M059J (cell line): ENCODE measurements around the gene FLYWCH2. TPM values are rescaled to one million over a fixed set of nuclear protein-coding genes. Genes with fewer than 3 reads are reported as not detected.
"Not testable (repeated sequence)": the region's sequence is repeated elsewhere in the genome, so short reads cannot be mapped to it uniquely, and the experiment has no call there.

Experiments used
- DNase-seq: peaks from one replicate; pipeline ENCODE4 v3.0.0-alpha.2; 2012; ENCODE audit warnings: low read depth
- total RNA-seq: library from RNA; depleted of rRNA; stranded (reverse); fragments of >200 nt; shearing (Covaris generic); gene quantifications from 2 replicates; pipeline ENCODE4 v1.2.3, GENCODE V29; 2014; rRNA removed

Gene FLYWCH2
- total RNA-seq, 1 experiment from 2014 or later, result 97.4 TPM

DNA sequence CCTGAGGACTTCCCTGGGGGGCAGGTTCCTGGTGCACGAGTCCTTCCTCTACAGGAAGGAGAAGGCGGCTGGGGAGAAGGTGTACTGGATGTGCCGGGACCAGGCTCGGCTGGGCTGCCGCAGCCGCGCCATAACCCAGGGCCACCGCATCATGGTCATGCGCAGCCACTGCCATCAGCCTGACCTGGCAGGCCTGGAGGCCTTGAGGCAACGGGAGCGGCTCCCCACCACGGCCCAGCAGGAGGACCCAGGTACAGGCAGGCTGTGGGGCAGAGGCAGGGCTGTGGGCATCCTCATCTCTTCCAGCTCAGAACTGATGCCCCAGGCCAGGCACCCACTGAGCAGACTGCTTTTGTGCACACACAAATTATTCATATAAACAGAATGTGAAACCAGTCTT, 55.2 kb downstream of the FLYWCH2 start:
- DNase-seq, result no peak

DNA sequence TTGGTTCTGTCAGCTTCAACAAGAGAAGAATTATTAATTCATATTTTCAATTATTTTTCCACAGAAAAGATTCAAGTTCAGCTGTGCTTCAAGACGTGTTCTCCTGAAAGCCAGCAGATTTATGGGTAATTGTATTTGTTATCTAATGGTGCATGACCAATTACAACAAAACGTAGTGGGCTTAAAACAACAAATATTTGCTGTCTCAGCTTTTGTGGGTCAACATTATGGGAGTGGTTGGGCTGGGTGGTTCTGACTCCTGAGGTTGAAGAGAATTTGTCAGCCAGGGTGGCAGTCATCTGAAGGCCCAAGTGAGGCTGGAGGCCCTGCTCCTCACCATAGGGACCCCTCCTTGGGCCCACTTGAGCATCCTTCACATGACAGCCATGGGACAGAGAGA, 57.0 kb downstream of the FLYWCH2 start:
- no peak for DNase-seq

DNA sequence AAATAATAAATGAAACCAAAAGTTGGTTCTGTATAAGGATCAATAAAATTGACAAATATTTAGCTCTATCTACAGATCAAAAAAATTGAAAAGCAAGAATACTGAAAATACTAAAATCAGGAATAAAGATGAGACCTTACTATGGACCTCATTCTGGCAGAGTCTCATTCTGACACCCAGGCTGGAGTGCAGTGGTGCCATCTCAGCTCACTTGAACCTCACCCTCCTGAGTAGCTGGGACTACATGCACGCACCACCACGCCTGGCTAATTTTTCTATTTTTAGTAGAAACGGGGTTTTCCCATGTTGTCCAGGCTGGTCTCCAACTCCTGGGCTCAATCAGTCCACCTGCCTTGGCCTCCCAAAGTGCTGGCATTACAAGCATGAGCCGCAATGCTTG, 59.0 kb downstream of the FLYWCH2 start:
- no peak for DNase-seq

DNA sequence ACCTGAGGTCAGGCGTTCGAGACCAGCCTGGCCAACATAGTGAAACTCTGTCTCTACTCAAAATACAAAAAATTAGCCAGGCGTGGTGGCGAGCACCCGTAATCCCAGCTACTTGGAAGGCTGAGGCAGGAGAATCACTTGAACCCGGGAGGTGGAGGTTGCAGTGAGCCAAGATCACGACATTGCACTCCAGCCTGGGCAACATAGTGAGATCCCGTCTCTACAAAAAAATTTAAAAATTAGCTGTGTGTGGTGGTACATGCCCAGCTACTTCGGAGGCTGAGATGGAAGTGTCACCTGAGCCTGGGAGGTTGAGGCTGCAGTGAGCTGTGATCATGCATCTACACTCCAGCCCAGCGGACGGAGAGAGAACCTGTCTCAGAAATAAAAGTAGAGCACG, 60.7 kb downstream of the FLYWCH2 start:
- not testable (repeated sequence) for DNase-seq

DNA sequence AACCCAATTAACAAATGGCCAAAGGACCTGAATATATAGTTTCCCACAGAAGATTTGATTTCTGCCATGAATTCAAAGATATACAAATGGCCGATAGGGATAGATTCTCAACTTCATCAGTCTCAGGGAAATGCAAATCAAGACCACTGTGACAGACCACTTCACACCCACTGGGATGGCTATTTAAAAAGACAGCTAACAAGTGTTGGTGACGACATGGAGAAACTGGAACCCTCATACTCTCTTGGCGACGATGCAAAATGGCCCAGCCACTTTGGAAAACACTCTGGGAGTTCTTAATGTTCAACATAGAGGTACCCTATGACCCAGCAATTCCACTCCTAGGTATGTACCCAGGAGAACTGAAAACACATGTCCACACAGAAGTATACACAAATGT, 63.6 kb downstream of the FLYWCH2 start:
- DNase-seq, result no peak

Other genes with a start within 250 kb of the FLYWCH2 start
- gene KCTD5, start 200.7 kb upstream of the FLYWCH2 start, total RNA-seq, result 56.3 and 83.9 TPM in 2 replicates
- gene PRSS27, start 163.0 kb upstream of the FLYWCH2 start, total RNA-seq, result 0.17 TPM in 1 of 2 replicates, not detected in the other
- 27.9 and 49.9 TPM in 2 replicates for gene SRRM2, start 130.6 kb upstream of the FLYWCH2 start, total RNA-seq
- gene ELOB, start 105.9 kb upstream of the FLYWCH2 start, total RNA-seq, result 351 and 758 TPM in 2 replicates
- not detected in 2 replicates for gene PRSS33, start 95.7 kb upstream of the FLYWCH2 start, total RNA-seq
- not detected in 2 replicates for gene PRSS41, start 84.7 kb upstream of the FLYWCH2 start, total RNA-seq
- gene PRSS21, start 66.0 kb upstream of the FLYWCH2 start, total RNA-seq, result not detected in 2 replicates
- gene ZG16B, start 52.9 kb upstream of the FLYWCH2 start, total RNA-seq, result 0.12 and 3.9 TPM in 2 replicates
- not detected in 2 replicates for gene PRSS22, start 25.0 kb upstream of the FLYWCH2 start, total RNA-seq
- gene FLYWCH1, start 28.7 kb downstream of the FLYWCH2 start, total RNA-seq, result 27.0 and 34.0 TPM in 2 replicates
- 2.1 and 6.3 TPM in 2 replicates for gene KREMEN2, start 81.1 kb downstream of the FLYWCH2 start, total RNA-seq
- 24.0 and 38.7 TPM in 2 replicates for gene PAQR4, start 86.1 kb downstream of the FLYWCH2 start, total RNA-seq
- gene PKMYT1, start 97.2 kb downstream of the FLYWCH2 start, total RNA-seq, result 47.4 and 57.5 TPM in 2 replicates
- not detected in 2 replicates for gene CLDN9, start 129.7 kb downstream of the FLYWCH2 start, total RNA-seq
- gene CLDN6, start 135.0 kb downstream of the FLYWCH2 start, total RNA-seq, result 0.27 and 0.34 TPM in 2 replicates
- gene TNFRSF12A, start 137.2 kb downstream of the FLYWCH2 start, total RNA-seq, result 662 and 743 TPM in 2 replicates
- gene HCFC1R1, start 140.7 kb downstream of the FLYWCH2 start, total RNA-seq, result 28.1 and 47.8 TPM in 2 replicates
- gene THOC6, start 140.8 kb downstream of the FLYWCH2 start, total RNA-seq, result 29.9 and 31.7 TPM in 2 replicates
- not detected in 2 replicates for gene BICDL2, start 153.7 kb downstream of the FLYWCH2 start, total RNA-seq
- 0.02 TPM in 1 of 2 replicates, not detected in the other for gene MMP25, start 163.3 kb downstream of the FLYWCH2 start, total RNA-seq
- 51.5 and 62.5 TPM in 2 replicates for gene IL32, start 182.4 kb downstream of the FLYWCH2 start, total RNA-seq
- gene ZSCAN10, start 216.1 kb downstream of the FLYWCH2 start, total RNA-seq, result not detected in 2 replicates
- 13.5 and 15.4 TPM in 2 replicates for gene ZNF205, start 229.4 kb downstream of the FLYWCH2 start, total RNA-seq